Activated T-cell treated with anti-CD3 and anti-CD28 coated beads, Interleukin-2, amount 50 U/mL, for 72 hours (primary cell): ENCODE data around the gene PTCD3. TPM values are rescaled to one million over a fixed set of nuclear protein-coding genes. Genes with fewer than 3 reads are reported as not detected.

Experiments
- ATAC-seq, 2 donors: fragments of 150-1000 bp; cut with Tn5 transposase; replicated peaks in 1 of 2; 2 replicates each; pipeline ENCODE4 v1.10.0; 2021; ENCODE audit warnings: moderate library complexity in 2 of 2, mild to moderate bottlenecking in 1 of 2
- DNase-seq, 2 donors: peaks; one replicate each; pipeline ENCODE4 v3.0.0; 2021 to 2022; ENCODE audit warnings: mixed read lengths in 1 of 2
- H3K27ac Mint-ChIP-seq: one replicate; pipeline ENCODE4 v1.8.0; 2022; ENCODE audit warnings: mild to moderate bottlenecking, moderate library complexity, mixed read lengths
- H3K27me3 Mint-ChIP-seq: one replicate; pipeline ENCODE4 v1.8.0; 2022; ENCODE audit warnings: low read depth, mixed read lengths
- H3K36me3 Mint-ChIP-seq, 2 donors: one replicate each; pipeline ENCODE4 v1.8.0; 2022; ENCODE audit warnings: mixed read lengths in 2 of 2, mild to moderate bottlenecking in 1 of 2; ENCODE audit not compliant: insufficient read depth in 2 of 2
- H3K4me1 Mint-ChIP-seq: one replicate; pipeline ENCODE4 v1.8.0; 2022; ENCODE audit warnings: low read depth, mixed read lengths
- H3K4me3 Mint-ChIP-seq, 2 donors: one replicate each; pipeline ENCODE4 v1.8.0; 2022; ENCODE audit warnings: mild to moderate bottlenecking in 2 of 2, mixed read lengths in 2 of 2, moderate library complexity in 2 of 2
- H3K9me3 Mint-ChIP-seq, 2 donors: one replicate each; pipeline ENCODE4 v1.8.0; 2022; ENCODE audit warnings: mixed read lengths in 2 of 2
- total RNA-seq, 2 donors: library from RNA; stranded (reverse); gene quantifications; one replicate each; pipeline ENCODE4 v1.2.3, GENCODE V29; 2022

Gene PTCD3
- total RNA-seq, 2 donors from 2014 or later, result 155 to 181 TPM

GRCh38 chr2:86097114-86097896 lies 8.7 kb upstream of the PTCD3 start:
- no peak for ATAC-seq
- peaks cover 27% of the 10 kb centered on the region for H3K4me1 Mint-ChIP-seq
- H3K27ac Mint-ChIP-seq, result peak overlapping the region; percentile 90
- H3K4me3 Mint-ChIP-seq, result no peak overlapping the region
- no peaks in the 10 kb centered on the region for H3K27me3 Mint-ChIP-seq
- DNase-seq, result no peak
- peaks cover 13 to 34% of the 10 kb centered on the region in 2 donors for H3K36me3 Mint-ChIP-seq
- peaks cover 0 to 2% of the 10 kb centered on the region in 2 donors for H3K9me3 Mint-ChIP-seq

GRCh38 chr2:86097913-86098312 lies 8.1 kb upstream of the PTCD3 start:
- H3K4me1 Mint-ChIP-seq, result peaks cover 33% of the 10 kb centered on the region
- peaks cover 0 to 4% of the 10 kb centered on the region in 2 donors for H3K9me3 Mint-ChIP-seq
- no peaks in the 10 kb centered on the region for H3K27me3 Mint-ChIP-seq
- no peak for ATAC-seq
- H3K27ac Mint-ChIP-seq, result peak overlapping the region; percentile 90
- H3K36me3 Mint-ChIP-seq, result peaks cover 16 to 40% of the 10 kb centered on the region in 2 donors
- no peak for DNase-seq
- no peak overlapping the region for H3K4me3 Mint-ChIP-seq

GRCh38 chr2:86102157-86102556 lies 3.9 kb upstream of the PTCD3 start:
- no peak for ATAC-seq
- Mint-ChIP-seq H3K27ac (peak overlapping the region; percentile 92), H3K4me1 (peaks cover 48% of the 10 kb centered on the region), H3K27me3 (no peaks in the 10 kb centered on the region), H3K4me3 (peak overlapping the region in 1 of 2 donors; percentile 92), H3K9me3 (peaks cover 0 to 4% of the 10 kb centered on the region in 2 donors), H3K36me3 (peaks cover 20 to 29% of the 10 kb centered on the region in 2 donors)
- no peak for DNase-seq

- peaks cover 0 to 4% of the 10 kb centered on the region in 2 donors for H3K9me3 Mint-ChIP-seq
- peaks cover 69% of the 10 kb centered on the region for H3K4me1 Mint-ChIP-seq
- DNase-seq, result peak; percentile 84 to 88
- H3K27ac Mint-ChIP-seq, result peak within 1 kb of the TSS; percentile 100
- H3K27me3 Mint-ChIP-seq, result no peaks in the 10 kb centered on the region
- peak within 1 kb of the TSS; percentile 92 to 95 for H3K4me3 Mint-ChIP-seq
- peaks cover 23 to 33% of the 10 kb centered on the region in 2 donors for H3K36me3 Mint-ChIP-seq
- ATAC-seq, result peak; percentile 84 to 86
Observed at GRCh38 chr2:86105252-86105968, 625 bp upstream of the PTCD3 start, which contains the start of gene POLR1A. POLR1A (minus strand) TSS chr2:86105886; CDS start chr2:86105776, 110 bp downstream.

- peak in 1 of 2 donors; percentile 22 for ATAC-seq
- DNase-seq, result no peak
- Mint-ChIP-seq H3K9me3 (peaks cover 0 to 4% of the 10 kb centered on the region in 2 donors), H3K36me3 (peaks cover 24 to 33% of the 10 kb centered on the region in 2 donors), H3K27me3 (no peaks in the 10 kb centered on the region), H3K4me3 (peak overlapping the region; percentile 92 to 95), H3K4me1 (peaks cover 66% of the 10 kb centered on the region), H3K27ac (peak overlapping the region; percentile 100)
Observed at GRCh38 chr2:86107031-86107430, 996 bp downstream of the PTCD3 start.

- ATAC-seq (no peak), DNase-seq (no peak)
- H3K36me3 Mint-ChIP-seq, result peaks cover 16 to 41% of the 10 kb centered on the region in 2 donors
- H3K4me1 Mint-ChIP-seq, result no peaks in the 10 kb centered on the region
- H3K27me3 Mint-ChIP-seq, result no peaks in the 10 kb centered on the region
- no peaks in the 10 kb centered on the region for H3K9me3 Mint-ChIP-seq
- peak overlapping the region; percentile 1 for H3K27ac Mint-ChIP-seq
- no peak overlapping the region for H3K4me3 Mint-ChIP-seq
Observed at GRCh38 chr2:86118130-86118529, 12.1 kb downstream of the PTCD3 start.

- Mint-ChIP-seq H3K4me1 (no peaks in the 10 kb centered on the region), H3K4me3 (no peak overlapping the region), H3K36me3 (peaks cover 8 to 36% of the 10 kb centered on the region in 2 donors), H3K27me3 (no peaks in the 10 kb centered on the region), H3K27ac (no peak overlapping the region), H3K9me3 (no peaks in the 10 kb centered on the region)
- ATAC-seq (no peak), DNase-seq (no peak)
Observed at GRCh38 chr2:86123328-86123925, 17.4 kb downstream of the PTCD3 start.

- no peaks in the 10 kb centered on the region for H3K27me3 Mint-ChIP-seq
- no peaks in the 10 kb centered on the region for H3K9me3 Mint-ChIP-seq
- DNase-seq (no peak), ATAC-seq (no peak)
- no peak overlapping the region for H3K4me3 Mint-ChIP-seq
- H3K36me3 Mint-ChIP-seq, result peaks cover 6 to 37% of the 10 kb centered on the region in 2 donors
- H3K4me1 Mint-ChIP-seq, result no peaks in the 10 kb centered on the region
- no peak overlapping the region for H3K27ac Mint-ChIP-seq
Observed at GRCh38 chr2:86124683-86125082, 18.6 kb downstream of the PTCD3 start.

- Mint-ChIP-seq H3K9me3 (no peaks in the 10 kb centered on the region), H3K4me1 (peaks cover 10% of the 10 kb centered on the region)
Observed at GRCh38 chr2:86134709-86135108, 28.7 kb downstream of the PTCD3 start.

GRCh38 chr2:86135653-86136052 lies 29.6 kb downstream of the PTCD3 start:
- Mint-ChIP-seq H3K9me3 (no peaks in the 10 kb centered on the region), H3K27me3 (no peaks in the 10 kb centered on the region), H3K36me3 (peaks cover 14 to 57% of the 10 kb centered on the region in 2 donors), H3K4me1 (peaks cover 10% of the 10 kb centered on the region), H3K27ac (peak overlapping the region; percentile 70), H3K4me3 (no peak overlapping the region)
- DNase-seq (no peak), ATAC-seq (no peak)

More at GRCh38 chr2:86134709-86135108, 28.7 kb downstream of the PTCD3 start:
- Mint-ChIP-seq H3K27ac (no peak overlapping the region), H3K4me3 (no peak overlapping the region), H3K27me3 (no peaks in the 10 kb centered on the region), H3K36me3 (peaks cover 12 to 57% of the 10 kb centered on the region in 2 donors)
- no peak for DNase-seq
- no peak for ATAC-seq

- no peak for ATAC-seq
- peak overlapping the region; percentile 70 for H3K27ac Mint-ChIP-seq
- peaks cover 14 to 55% of the 10 kb centered on the region in 2 donors for H3K36me3 Mint-ChIP-seq
- H3K4me3 Mint-ChIP-seq, result no peak overlapping the region
- no peaks in the 10 kb centered on the region for H3K9me3 Mint-ChIP-seq
- H3K4me1 Mint-ChIP-seq, result peaks cover 10% of the 10 kb centered on the region
- DNase-seq, result no peak
- H3K27me3 Mint-ChIP-seq, result no peaks in the 10 kb centered on the region
Observed at GRCh38 chr2:86136141-86136540, 30.1 kb downstream of the PTCD3 start.

GRCh38 chr2:86138736-86139625 lies 32.9 kb downstream of the PTCD3 start:
- H3K4me3 Mint-ChIP-seq, result peak overlapping the region in 1 of 2 donors; percentile 68
- no peaks in the 10 kb centered on the region for H3K27me3 Mint-ChIP-seq
- DNase-seq, result no peak
- peak; percentile 47 to 73 for ATAC-seq
- peaks cover 14 to 53% of the 10 kb centered on the region in 2 donors for H3K36me3 Mint-ChIP-seq
- H3K9me3 Mint-ChIP-seq, result no peaks in the 10 kb centered on the region
- peaks cover 10% of the 10 kb centered on the region for H3K4me1 Mint-ChIP-seq
- H3K27ac Mint-ChIP-seq, result peak overlapping the region; percentile 90
